HG03342 (cell line): Measurements from ENCODE around the gene TM9SF2.

Source experiments
- ATAC-seq: cut with Tn5 transposase; IDR thresholded peaks from one replicate; pipeline ENCODE4 v1.9.1; 2021; ENCODE audit warnings: mild to moderate bottlenecking, moderate library complexity; ENCODE audit not compliant: unreplicated experiment

The TM9SF2 gene

DNA sequence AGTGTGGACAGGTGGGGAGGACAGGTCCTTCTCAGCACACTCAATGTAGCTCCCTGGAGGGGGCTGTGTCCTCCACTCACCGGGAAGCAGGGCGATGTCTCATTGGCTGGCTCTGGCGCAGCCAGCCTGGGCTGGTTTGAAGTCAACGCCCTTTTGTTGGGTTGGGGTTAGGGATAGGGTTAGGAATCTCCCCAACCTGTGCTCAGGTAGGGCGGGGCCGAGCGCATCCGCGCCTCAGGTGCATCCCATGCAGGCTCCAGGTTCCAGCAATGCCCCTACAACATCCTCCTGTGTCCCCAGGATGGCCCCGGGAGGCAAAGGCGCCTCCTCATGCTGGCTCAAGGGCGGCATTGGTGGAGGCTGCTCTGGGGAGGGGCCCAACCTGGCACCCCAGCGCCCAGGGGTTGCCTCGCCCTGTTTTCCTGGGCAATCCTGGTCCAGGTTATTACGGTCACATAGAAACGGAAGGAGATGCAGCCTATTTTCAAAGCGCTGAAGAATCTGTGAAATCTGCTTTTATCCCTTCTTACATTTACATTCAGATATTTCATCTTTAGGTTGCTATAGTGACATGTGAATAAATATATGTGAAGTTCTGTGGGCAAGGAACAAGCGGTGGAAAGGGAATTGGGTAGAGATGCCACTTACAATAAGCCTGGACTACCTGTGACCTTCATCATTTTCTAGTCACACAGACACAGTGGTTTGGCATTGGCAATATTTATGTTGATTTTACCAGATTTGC is 74.3 kb downstream of the TM9SF2 start:
- ATAC-seq: no peak

DNA sequence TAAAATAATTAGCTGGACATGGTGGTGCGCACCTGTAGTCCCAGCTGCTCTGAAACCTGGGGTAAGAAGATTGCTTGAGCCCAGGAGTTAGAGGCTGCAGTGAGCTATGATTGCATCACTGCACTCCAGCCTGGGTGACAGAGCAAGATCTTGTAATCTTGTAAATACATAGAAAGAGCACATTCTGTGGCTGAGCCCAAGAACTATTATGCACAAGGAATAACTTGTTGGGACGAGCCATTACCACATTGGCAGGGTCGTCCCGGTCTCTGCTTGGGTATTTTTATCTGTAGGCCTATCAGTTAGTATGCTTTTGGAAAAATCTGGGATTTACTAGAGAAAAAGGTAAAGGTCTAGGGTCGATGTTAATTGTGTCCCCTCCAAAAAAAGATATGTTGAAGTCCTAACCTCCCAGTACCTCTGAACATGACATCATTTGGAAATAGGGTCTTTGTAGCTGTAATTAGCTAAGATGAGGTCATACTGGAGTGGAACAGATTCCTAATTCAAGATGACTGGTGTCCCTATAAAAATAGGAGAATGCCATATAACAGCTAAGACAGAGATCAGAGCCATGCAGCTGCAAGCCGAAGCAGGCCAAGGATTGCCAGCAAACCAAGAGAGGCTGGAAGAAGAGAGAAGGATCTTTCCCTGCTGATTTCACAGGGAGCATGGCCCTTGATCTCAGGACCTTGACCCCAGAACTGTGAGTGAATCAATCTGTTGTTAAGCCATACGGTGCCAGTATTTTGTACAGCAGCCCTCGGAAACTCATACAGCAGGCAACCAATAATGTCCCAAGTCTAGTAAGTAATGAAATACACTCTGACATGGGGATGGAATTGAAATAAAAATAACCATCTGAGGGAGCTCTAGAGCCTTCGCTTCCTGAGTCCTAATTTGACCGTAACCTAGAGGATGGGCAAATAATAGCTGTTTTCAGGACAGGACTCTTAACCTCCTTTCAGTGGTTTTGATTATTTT is 77.0 kb downstream of the TM9SF2 start:
- ATAC-seq: no peak

DNA sequence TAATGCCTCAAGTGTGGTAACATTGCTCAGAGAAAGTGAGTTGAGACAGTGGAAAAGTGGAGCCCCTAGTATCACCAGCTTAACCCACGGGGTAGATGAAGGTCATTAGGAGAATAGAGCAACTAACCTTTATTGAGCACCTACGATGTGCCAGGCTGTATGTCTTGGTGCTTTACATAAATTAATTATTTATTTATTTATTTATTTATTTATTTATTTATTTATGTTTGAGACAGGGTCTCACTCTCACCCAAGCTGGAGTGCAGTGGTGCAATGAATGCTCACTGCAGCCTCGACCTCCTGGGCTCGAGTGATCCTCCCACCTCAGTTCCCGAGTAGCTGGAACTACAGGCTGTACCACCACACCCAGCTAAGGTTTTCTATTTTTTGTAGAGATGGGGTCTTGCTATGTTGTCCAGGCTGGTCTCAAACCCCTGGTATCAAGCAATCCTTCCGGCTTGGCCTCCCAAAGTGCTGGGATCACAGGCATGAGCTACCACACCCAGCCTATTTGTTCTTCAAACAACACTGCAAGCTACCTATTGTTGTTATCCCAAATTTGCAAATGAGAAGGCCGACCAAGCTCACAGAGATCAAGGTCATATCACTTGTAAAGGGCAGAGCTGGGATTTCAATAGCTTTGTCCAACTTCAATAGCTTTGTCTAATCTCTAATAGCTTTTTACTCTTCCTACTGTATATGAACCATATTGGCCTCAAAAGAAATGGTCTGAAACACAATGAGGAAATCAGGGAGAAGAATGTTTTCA is 79.4 kb downstream of the TM9SF2 start:
- ATAC-seq: no peak

DNA sequence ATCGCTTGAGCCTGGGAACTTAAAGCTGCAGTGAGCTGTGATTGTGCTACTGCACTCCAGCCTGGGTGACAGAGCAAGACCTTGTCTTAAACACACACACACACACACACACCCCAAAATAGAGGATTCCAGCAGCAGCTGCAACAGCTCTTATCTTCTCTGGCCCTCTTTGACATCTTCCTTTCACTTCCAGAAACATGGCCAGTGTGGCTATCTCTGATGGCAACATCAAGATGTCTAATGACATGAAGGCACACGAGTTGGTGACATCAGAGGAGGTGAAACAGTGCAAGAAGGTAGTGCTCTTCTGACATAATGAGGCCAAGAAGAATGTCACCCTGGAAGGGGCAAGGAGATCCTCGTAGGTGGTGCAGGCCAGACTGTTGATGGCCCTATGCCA is 81.2 kb downstream of the TM9SF2 start:
- no peak for ATAC-seq

DNA sequence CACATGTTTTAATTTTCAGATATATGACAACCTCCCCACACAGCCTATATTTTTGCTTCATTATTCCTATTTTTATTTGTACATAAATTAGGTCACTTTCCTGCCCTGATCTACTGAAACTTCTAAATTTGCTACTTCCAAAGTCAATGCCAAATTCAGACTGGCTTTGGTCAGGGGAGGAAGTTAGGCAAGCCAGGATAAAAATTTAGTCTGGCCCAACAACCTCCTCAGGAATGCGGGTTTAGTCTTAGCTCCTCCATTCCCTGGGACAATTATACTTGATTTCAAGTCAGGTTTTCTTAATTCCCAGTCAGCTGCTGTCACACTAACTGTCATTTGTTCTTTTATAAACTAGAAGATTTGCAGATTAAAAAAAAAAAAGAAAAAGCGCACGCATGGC is 84.3 kb downstream of the TM9SF2 start:
- no peak for ATAC-seq

DNA sequence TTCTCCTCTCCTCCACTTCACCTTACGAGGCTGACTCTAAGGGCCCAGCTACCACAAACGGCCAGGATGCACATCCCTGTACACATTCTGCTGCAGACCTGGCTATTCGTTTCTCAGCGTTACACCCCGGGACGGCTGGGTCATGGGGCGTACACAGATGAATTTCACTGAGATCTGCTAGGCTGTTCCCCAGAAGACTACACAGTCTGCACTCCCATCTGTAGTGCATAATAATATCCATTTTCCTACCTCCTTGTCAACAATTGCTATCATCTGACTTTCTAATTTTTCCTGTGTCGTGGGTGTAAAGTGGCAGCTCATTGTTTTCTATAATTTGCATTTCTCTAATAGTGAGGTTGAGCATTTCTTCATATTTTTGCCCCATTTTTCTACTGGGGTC is 85.7 kb downstream of the TM9SF2 start:
- no peak for ATAC-seq

DNA sequence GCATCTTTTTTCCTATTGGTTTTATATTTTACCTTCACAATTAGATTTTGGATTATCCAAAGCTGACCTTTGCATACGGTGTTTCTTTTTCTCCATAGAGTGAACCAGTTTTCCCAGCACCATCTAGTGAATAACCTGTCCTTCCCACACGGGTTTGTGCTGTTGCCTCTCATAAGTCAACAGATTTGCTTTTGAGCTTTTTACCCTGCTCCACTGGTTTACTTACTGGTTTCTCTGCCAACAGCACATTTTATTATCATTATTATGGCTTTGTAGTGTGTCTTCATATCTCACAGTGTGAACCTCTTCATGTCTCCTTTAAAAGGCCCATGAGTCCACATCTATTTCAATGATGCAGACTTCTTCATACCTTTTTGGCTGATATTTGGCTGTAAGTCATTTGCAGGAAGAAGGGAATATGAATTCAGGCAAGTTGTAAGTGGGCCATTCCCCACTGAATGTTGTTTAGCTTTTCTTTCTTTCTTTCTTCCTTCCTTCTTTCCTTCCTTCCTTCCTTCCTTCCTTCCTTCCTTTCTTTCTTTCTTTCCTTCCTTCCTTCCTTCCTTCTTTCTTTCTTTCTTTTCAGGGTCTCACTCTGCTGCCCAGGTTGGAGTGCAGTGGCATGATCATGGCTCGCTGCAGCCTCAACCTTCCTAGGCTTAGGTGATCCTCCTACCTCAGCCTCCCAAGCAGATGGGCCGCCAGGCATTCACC is 86.8 kb downstream of the TM9SF2 start:
- no peak for ATAC-seq

DNA sequence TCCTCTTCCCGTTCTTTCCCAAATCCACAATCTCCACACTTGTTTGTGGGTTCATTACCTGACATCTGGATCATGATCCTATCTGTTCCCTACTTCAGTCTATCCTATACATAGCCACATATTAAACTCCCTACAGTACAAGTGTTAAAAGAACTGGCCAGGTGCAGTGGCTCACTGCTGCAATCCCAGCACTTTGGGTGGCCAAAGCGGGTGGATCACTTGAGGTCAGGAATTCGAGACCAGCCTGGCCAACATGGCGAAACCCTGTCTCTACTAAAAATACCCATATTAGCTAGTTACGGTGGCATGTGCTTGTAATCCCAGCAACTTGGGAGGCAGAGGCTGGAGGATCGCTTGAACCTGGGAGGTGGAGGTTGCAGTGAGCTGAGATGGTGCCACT is 88.3 kb downstream of the TM9SF2 start:
- no peak for ATAC-seq

DNA sequence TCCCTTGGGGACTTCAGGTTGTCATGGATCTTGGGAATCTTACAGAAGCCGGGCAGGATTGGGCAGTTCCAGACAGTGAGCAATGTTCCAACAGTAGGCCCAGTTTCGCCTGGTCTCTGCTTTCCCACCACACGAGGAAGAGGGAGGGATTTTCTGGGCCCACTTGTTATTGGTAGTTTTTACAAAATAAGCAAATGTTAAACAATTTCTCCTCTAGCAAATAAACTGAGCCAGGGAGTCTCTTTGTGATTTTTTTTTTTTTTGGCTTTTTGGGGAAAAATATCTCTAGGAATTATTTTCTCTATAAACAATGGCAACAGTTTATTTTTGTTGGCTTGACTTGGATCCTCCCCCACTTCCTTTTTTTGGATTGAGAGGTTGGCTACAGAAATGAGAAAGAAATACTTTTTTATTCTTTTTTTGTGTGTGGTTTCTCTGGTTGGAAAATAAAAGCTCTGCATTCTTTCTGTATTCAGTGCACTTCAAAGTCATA is 89.3 kb downstream of the TM9SF2 start:
- no peak for ATAC-seq

DNA sequence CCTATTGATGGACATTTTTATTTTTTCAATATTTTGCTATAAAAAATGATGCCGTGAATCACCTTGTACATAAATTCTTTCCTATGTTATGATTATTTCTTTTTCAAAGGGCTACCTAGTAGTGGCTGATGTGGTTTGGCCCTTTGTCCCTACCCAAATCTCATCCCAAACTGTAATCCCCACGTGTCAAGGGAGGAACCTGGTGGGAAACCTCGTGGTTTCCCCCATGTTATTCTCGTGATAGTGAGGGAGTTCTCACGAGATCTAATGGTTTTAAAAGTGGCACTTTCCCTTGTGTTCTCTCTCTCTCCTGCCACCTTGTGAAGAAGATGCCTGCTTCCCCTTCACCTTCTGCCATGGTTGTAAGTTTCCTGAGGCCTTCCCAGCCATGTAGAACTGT is 94.9 kb downstream of the TM9SF2 start:
- no peak for ATAC-seq

DNA sequence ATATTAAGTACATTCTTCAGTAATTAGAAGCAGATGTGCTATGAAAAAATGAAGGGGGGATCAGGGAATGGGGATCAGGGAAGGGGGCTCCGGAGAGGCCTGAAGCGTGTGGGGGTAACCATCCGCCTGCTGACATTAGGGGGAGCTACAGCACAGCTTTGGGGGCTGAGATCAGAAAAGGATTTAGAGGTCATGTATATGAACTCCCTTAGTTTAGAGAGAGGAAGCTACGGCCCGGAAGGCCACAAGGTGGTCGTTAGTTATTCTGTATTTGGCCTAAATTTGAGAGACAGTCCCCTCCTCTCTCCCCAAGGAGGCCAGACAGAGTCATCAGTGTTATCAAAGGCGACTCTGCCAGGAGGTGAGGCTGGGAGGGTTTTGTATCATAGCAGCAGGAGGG is 99.0 kb downstream of the TM9SF2 start:
- ATAC-seq: no peak

DNA sequence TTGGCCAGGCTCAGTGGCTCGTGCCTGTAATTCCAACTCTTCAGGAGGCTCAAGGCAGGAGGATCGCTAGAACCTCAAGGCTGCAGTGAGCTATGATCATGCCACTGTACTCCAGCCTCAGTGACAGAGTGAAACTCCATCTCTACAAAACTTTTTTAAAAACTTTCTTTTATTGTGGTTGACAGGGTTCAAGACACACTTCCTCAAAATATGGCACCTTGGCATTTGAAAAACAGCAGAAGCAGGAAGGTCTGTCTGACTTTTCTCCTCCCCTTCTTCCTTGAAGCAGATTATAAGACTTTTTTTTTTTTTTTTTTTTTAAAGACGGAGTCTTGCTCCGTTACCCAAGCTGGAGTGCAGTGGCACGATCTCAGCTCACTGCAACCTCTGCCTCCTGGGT is 100.3 kb downstream of the TM9SF2 start:
- no peak for ATAC-seq

DNA sequence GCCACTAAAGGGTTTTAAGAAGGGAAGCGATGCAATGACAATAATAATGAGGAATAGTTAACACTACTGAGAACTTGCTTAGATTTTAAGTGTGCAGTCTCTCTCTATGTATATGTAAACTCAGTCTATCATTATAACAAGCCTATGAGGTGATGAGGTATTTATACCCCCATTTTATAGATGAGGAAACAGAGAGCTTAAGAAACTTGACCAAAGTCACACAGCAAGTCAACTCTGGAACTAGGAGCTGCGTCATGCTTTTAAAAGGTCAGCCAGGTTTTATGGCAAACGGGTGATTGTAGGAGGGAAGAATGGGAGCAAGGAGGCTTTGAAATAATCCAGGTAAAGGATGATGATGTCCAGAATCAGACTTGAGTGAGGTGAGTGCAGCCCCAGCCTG is 103.4 kb downstream of the TM9SF2 start:
- ATAC-seq: no peak

DNA sequence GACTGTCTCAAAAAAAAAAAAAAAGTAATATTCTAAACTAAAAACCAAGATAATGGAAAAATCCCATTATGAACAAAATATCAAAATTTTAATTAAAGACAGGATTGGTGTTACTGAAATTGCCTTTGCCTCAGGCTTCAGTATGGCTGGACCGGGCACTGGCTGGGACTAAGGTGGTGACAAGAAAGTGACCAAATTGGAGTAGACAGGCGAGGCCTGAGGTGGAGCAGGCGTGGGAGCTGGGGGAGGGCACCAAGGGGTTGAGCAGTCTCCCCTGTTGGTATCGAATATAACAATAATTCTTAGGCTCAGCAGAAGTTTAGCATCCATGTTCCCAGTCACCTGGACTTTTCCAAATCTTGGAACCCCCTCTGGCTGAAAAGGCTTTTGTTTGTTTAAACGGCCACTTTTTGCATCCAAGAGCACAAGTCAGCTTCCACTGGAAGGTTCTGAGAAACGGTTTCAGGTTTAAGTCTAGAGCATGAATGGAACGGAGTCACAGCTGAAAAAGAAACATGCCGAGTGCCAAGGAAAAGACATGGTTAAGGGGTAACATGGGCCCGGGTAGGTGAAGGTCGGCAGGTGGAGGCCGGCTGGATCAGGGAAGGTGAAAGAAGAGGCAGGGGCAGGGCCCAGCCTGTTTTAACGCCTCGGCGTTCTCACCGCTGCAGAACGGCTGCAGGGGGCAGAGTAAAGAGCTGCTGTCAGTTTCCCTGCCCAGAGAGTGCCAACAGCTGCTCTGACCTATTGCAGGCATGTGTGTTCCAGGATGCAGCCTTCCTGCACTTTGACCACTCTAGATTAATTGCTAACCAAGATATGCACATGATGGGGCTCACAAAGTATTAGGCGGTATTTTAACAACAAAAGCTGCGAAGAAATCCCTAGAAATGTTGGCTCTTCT is 104.4 kb downstream of the TM9SF2 start:
- ATAC-seq: peak; percentile 51

DNA sequence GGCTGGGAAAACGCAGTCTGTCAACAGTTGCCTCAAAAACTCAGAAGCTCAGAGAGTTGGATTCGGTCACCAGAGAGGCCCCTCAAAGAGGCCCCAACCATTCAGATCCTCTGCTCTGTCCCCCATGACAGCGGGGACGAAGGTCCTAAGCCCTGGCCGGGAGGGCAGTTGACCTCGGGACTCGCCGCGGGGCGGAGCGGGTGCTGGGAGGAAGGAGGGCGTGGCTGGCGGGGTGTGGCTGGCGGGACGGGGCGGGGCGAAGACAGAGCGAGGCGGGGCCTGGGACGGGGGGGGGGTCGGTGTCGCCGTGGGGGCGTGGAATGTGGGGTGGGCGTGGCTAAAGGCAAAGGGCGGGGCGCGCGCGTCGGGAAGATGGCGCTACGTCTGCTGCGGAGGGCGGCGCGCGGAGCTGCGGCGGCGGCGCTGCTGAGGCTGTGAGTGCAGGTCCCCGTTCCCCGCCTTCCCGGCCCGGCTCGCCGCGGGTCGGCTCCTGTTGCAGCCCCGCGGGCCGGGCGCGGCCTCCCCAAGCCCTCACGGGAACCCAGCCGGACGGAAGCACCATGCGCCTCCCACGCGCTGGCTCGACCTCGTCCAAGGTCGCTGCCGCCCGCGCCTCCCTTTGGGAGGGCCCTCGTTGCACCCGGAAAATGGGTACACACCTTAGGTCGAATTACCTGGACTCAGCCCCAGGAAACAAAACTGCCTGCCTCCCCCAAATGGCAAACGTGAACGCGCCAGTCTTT is 105.2 kb downstream of the TM9SF2 start, which contains the start of gene CLYBL:
Gene CLYBL, plus strand, starts transcription at position 367 of the 743 bp plus-strand sequence.
- ATAC-seq: peak; percentile 78

DNA sequence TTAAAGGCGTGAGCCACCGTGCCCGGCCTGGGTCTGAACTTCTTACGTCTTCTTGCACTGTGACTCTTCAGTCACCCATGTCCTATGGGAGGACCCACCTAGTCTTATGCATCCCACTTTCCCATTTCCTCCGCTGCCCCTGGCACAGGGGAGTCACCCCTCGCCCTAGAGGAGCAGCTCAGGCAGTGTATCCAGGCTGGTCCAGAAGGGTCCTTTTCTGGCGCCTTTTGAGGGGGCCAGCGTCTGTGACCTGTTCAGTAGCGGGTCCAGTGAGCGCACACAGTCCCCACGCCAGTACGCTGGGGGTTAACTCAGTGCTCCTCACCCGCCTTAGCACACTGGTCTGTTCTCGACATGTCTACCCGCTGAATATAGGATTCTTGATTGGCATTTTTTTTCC is 107.1 kb downstream of the TM9SF2 start:
- ATAC-seq: no peak

DNA sequence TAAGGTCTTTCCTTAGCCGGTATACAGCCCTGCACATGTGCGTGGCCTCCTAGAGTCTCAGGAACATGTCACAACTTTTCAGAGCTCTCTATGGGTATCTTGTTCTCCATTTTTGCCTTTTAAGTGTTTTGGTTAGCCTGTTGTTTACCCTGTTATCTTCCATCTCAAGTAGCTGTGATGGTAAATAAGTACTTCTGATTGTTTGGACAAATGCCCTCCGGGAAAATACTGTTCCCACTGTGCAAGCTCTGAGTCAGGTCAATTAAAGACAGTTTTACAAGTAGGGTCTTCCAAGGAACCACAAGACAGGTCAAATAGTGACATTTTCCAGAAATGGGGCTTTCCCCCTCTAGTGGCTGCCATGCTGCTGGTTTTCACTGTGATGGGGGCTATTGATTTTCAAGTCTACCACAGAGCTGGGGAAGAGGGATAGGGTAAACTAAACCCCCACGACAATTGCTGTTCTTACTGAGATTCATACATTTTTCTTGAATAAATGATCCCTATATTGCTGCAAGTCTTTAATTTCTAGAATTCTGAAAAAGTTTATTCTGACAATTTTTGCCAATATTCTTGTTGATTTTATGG is 109.5 kb downstream of the TM9SF2 start:
- no peak for ATAC-seq
